Activated effector memory CD4-positive, alpha-beta T cell treated with anti-CD3 and anti-CD28 coated beads, Interleukin-2, amount 50 U/mL, for 16 hours (primary cell): Measurements from ENCODE around the gene CSAG2.
"Not testable (repeated sequence)": the region's sequence is repeated elsewhere in the genome, so short reads cannot be mapped to it uniquely, and the experiment has no call there.

ENCODE experiments used
- DNase-seq: peaks from one replicate; pipeline ENCODE4 v3.0.0-alpha.2; 2020

CSAG2 gene

GRCh38 chrX:152709173-152709572 is at the start of gene CSAG2:
Gene CSAG2, minus strand, starts transcription at chrX:152709273. Its CDS starts 161 bp downstream, at chrX:152709112.
- DNase-seq = not testable (repeated sequence)

GRCh38 chrX:152754871-152755270 is 45.8 kb upstream of the CSAG2 start:
- not testable (repeated sequence) for DNase-seq

- not testable (repeated sequence) for DNase-seq
These were observed 44.9 kb upstream of the CSAG2 start, which contains the start of gene MAGEA2 for GRCh38 chrX:152753686-152754650. Gene MAGEA2, minus strand, starts transcription at chrX:152753842. Its CDS starts 2,479 bp downstream, at chrX:152751363.

- DNase-seq = no peak
These were observed 29.5 kb upstream of the CSAG2 start for GRCh38 chrX:152738560-152738959.

GRCh38 chrX:152736528-152736927 is 27.5 kb upstream of the CSAG2 start:
- DNase-seq = not testable (repeated sequence)

- DNase-seq = no peak
These were observed 26.9 kb upstream of the CSAG2 start for GRCh38 chrX:152735860-152736511.

- no peak for DNase-seq
These were observed 26.0 kb upstream of the CSAG2 start for GRCh38 chrX:152735101-152735500.

- not testable (repeated sequence) for DNase-seq
These were observed 25.2 kb upstream of the CSAG2 start for GRCh38 chrX:152734143-152734858.

- no peak for DNase-seq
These were observed 24.3 kb upstream of the CSAG2 start, which contains the start of the genes CSAG1 and MAGEA12 for GRCh38 chrX:152733261-152733975. Gene CSAG1, minus strand, starts transcription at chrX:152733721. Its CDS starts 1,261 bp downstream, at chrX:152732460. Gene MAGEA12, plus strand, starts transcription at chrX:152733757. Its CDS starts 2,405 bp downstream, at chrX:152736162.

GRCh38 chrX:152725409-152725808 is 16.3 kb upstream of the CSAG2 start:
- no peak for DNase-seq

GRCh38 chrX:152713815-152714787 is 5.0 kb upstream of the CSAG2 start, which contains the start of gene MAGEA2B:
Gene MAGEA2B, plus strand, starts transcription at chrX:152714628. Its CDS starts 2,479 bp downstream, at chrX:152717107.
- not testable (repeated sequence) for DNase-seq

- DNase-seq = not testable (repeated sequence)
These were observed 4.1 kb upstream of the CSAG2 start for GRCh38 chrX:152713195-152713594.

GRCh38 chrX:152706500-152706899 is 2.6 kb downstream of the CSAG2 start:
- DNase-seq = not testable (repeated sequence)

GRCh38 chrX:152700390-152700789 is 8.7 kb downstream of the CSAG2 start:
- not testable (repeated sequence) for DNase-seq

- DNase-seq = not testable (repeated sequence)
These were observed 10.8 kb downstream of the CSAG2 start, which contains the start of gene MAGEA3 for GRCh38 chrX:152697952-152698931. Gene MAGEA3, plus strand, starts transcription at chrX:152698794. Its CDS starts 2,039 bp downstream, at chrX:152700833.

- DNase-seq = not testable (repeated sequence)
These were observed 28.1 kb downstream of the CSAG2 start for GRCh38 chrX:152681012-152681411.

- DNase-seq = not testable (repeated sequence)
These were observed 34.4 kb downstream of the CSAG2 start for GRCh38 chrX:152674652-152675051.

GRCh38 chrX:152674135-152674534 is 34.9 kb downstream of the CSAG2 start:
- no peak for DNase-seq

- DNase-seq = no peak
These were observed 46.0 kb downstream of the CSAG2 start for GRCh38 chrX:152663086-152663485.
